ENCODE measurements around the gene SCT.

GRCh38 chr11:618856-619627 lies 7.9 kb downstream of the SCT start:
- TF ChIP-seq CTCF (IDR thresholded peaks at IDR 0.05) (no peak), TCF7L2 (IDR thresholded peaks at IDR 0.05; ENCODE audit: low read depth, low read length) (no peak), POLR2AphosphoS5 (IDR thresholded peaks at IDR 0.05; ENCODE audit: low read depth, low read length) (no peak), SIN3A (IDR thresholded peaks at IDR 0.05; ENCODE audit: borderline replicate concordance, insufficient read depth, low read depth, low read length) (no peak)
- TF ChIP-seq, protein P1, sequence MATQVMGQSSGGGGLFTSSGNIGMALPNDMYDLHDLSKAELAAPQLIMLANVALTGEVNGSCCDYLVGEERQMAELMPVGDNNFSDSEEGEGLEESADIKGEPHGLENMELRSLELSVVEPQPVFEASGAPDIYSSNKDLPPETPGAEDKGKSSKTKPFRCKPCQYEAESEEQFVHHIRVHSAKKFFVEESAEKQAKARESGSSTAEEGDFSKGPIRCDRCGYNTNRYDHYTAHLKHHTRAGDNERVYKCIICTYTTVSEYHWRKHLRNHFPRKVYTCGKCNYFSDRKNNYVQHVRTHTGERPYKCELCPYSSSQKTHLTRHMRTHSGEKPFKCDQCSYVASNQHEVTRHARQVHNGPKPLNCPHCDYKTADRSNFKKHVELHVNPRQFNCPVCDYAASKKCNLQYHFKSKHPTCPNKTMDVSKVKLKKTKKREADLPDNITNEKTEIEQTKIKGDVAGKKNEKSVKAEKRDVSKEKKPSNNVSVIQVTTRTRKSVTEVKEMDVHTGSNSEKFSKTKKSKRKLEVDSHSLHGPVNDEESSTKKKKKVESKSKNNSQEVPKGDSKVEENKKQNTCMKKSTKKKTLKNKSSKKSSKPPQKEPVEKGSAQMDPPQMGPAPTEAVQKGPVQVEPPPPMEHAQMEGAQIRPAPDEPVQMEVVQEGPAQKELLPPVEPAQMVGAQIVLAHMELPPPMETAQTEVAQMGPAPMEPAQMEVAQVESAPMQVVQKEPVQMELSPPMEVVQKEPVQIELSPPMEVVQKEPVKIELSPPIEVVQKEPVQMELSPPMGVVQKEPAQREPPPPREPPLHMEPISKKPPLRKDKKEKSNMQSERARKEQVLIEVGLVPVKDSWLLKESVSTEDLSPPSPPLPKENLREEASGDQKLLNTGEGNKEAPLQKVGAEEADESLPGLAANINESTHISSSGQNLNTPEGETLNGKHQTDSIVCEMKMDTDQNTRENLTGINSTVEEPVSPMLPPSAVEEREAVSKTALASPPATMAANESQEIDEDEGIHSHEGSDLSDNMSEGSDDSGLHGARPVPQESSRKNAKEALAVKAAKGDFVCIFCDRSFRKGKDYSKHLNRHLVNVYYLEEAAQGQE (IDR thresholded peaks at IDR 0.05; ENCODE audit: insufficient read depth in 1 of 2, low read depth in 2 of 2, low read length in 1 of 2) = no peak

All from Panc1 (cell line).